Measurements from ENCODE around the gene NBEA.
A peak's percentile ranks its signal among the peaks of the same experiment; 100 is the strongest.
"Not testable (repeated sequence)": the region's sequence is repeated elsewhere in the genome, so short reads cannot be mapped to it uniquely, and the experiment has no call there.

Gene NBEA, protein sequence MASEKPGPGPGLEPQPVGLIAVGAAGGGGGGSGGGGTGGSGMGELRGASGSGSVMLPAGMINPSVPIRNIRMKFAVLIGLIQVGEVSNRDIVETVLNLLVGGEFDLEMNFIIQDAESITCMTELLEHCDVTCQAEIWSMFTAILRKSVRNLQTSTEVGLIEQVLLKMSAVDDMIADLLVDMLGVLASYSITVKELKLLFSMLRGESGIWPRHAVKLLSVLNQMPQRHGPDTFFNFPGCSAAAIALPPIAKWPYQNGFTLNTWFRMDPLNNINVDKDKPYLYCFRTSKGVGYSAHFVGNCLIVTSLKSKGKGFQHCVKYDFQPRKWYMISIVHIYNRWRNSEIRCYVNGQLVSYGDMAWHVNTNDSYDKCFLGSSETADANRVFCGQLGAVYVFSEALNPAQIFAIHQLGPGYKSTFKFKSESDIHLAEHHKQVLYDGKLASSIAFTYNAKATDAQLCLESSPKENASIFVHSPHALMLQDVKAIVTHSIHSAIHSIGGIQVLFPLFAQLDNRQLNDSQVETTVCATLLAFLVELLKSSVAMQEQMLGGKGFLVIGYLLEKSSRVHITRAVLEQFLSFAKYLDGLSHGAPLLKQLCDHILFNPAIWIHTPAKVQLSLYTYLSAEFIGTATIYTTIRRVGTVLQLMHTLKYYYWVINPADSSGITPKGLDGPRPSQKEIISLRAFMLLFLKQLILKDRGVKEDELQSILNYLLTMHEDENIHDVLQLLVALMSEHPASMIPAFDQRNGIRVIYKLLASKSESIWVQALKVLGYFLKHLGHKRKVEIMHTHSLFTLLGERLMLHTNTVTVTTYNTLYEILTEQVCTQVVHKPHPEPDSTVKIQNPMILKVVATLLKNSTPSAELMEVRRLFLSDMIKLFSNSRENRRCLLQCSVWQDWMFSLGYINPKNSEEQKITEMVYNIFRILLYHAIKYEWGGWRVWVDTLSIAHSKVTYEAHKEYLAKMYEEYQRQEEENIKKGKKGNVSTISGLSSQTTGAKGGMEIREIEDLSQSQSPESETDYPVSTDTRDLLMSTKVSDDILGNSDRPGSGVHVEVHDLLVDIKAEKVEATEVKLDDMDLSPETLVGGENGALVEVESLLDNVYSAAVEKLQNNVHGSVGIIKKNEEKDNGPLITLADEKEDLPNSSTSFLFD (N-terminal part only)

DNA sequence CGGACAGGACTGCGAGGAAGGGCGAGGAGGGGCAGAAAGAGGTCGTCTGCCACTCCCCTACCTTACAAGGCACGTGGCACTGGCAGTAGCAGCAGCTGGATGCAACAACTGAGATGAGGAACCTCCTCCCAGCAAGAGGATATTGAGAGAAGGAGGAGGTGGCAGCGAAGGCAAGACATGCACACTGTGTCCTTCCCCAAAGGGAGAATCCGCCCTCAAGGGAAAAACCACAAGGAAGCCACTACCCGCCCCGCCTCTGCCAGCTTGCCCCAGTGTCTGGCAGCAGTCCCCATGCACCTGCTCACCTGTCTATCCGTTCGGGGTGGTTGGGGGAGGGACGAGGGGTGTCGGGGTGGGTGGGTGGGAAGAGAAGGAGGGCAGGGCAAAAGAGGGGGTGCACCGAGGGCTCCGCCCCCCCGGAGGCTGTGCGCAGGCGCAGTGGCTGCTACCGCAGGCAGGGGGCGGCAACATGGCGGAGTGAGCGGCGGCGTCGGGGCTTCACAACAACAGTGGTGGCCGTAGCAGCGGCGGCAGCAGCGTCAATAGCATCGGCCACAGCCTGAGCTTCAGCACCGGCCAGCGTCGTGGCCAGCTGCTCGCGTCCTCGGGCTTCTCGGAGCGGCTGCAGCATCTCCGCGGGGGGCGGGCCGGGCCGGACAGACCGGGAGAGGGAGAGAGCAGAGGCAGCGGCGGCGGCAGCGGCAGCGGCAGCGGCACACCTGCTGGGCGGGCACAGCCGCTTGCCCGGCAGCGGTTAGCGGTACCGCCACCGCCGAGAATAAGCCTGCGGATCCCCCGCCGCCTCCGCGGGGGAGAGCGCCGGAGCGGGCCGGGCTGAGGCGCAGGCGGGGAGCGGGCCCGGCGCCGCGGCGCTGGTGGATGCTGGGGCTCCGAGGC, at the start of gene NBEA:
Gene NBEA, plus strand, starts transcription at position 436 of the 897 bp plus-strand sequence. CDS start 551 bp downstream, outside the sequence.
- peak; percentile 57 to 68 for DNase-seq (ENCODE audit: low read depth in 2 of 2)

DNA sequence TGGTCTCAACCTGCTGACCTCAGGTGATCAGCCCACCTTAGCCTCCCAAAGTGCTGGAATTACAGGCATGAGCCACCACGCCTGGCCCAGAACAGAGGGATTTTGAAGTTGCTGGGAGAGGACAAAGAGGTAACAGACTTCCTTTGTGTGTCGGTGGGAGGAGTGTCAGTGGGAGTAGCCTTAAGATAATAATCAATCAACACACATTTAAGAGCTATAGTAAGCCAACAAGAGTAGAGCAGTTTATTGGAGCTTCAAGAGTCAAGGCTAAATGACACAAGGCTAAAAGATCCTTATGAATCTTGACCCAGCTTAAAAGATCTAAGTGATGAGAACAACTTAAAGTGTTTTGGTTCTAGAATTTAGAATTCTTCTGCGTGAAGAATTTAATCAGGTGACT, 47.3 kb upstream of the NBEA start:
- DNase-seq (ENCODE audit: low read depth in 2 of 2): no peak

DNA sequence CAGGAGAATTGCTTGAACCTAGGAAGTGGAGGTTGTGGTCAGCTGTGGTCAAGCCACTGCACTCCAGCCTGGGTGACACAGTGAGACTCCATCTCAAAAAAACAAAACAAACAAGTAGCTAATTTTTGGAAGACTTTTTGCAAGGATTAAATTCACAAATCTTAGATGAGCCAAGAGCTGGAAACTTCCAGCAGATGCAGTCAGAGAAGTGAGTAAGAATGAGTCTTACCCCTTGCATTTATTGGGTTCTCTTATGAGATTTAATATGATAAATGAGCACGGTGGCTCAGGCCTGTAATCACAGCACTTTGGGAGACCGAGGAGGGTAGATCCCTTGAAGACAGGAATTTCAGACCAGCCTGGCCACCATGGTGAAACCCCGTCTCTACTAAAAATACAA, 44.9 kb upstream of the NBEA start:
- no peak for DNase-seq (ENCODE audit: low read depth in 2 of 2)

DNA sequence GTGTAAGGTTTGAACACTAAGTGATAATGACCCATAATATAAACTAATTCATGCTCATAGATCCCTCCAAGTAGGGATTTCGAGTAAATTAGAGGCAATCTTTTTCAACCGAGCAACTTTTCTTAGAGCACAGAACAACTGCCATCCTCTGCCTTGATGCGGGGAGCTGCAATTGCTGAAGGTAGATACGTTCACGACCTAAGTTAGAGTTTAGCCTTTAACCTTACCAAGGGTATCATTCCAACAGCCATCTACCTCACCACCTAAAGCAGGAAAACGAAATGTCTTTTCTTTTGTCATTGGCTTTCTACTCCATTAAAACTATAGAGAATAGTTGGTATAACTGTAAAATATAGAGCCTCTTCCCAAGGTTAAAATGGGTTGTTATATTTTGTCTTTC, 42.2 kb upstream of the NBEA start:
- DNase-seq (ENCODE audit: low read depth in 2 of 2): no peak

DNA sequence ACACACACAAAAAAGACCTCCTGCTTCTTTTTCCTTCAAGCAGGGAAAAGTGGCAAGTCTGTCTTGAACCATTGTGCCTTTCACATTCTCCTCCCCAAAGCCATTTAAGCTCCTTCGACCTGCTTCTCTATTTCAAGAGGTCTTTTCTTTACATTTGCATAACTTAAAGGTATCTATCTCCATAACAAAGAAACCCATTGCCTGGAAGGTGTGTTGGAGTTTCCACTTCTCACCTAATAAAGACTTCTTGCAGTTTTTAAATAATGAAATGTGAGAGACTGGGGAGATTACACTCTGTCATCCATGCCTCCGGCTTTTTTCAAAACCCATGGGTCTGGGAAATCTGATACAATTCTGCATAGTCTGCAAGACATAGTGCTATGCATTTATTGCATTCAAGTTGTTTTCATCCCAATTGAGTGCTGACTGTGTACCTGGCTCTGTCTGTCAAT, 41.8 kb upstream of the NBEA start:
- DNase-seq (ENCODE audit: low read depth in 2 of 2): no peak

DNA sequence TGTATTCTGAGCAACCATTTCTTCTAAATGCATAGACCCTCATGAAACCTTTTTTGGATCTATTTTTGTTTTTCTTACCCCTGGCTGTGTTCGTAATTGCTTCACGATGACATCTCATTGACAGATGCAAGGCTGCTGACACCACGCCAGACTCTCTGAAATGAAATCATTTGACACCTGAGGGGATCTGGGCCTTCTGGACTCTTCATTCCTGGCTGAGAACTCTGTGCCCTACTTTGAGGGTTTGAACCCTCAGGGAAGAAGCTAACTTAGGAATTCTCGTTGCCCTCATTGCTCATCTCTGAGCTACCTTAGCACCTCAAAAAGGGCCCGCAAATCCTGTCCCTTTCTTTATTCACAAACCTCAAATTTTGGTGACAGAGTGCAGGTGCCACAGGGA, 40.5 kb upstream of the NBEA start:
- DNase-seq (ENCODE audit: low read depth in 2 of 2): no peak

DNA sequence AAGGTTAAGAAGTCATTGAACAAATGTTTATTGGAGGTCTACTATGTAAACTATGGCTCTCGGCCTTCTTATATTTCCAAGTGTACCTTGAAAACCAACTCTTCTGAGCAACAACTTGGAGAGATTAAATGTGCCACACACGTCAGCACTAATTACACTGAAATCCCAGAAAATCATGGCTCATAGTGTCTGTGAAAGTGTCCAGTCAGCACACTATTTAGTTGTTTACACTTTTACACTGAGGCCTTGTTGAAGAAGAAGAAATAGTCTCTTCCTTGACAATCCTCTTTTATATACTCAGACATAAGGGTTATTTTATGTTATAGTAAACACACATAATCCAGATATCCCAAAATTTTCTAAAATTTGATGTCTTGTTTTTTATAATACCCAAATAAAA, 30.9 kb upstream of the NBEA start:
- no peak for DNase-seq (ENCODE audit: low read depth in 2 of 2)

DNA sequence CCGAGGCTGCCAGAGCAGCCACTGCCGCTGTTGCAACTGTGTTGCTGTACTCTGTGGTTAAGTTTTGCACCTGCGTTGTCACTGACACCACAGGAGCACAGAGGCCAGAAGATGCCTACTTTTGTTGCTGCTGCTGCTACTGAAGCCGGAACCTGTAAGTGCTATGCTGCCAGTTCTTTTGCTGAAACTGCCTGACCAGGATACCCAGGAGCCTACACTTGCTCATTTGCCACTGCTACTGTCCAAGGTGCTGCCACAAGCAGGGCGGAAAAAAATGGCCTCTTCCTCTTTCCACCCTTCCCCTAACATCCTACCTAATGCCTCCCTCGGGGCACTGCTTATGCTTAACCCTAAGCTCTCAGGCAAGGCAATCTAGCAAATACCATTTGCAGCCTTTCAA, 29.0 kb upstream of the NBEA start:
- DNase-seq (ENCODE audit: low read depth in 2 of 2): no peak

DNA sequence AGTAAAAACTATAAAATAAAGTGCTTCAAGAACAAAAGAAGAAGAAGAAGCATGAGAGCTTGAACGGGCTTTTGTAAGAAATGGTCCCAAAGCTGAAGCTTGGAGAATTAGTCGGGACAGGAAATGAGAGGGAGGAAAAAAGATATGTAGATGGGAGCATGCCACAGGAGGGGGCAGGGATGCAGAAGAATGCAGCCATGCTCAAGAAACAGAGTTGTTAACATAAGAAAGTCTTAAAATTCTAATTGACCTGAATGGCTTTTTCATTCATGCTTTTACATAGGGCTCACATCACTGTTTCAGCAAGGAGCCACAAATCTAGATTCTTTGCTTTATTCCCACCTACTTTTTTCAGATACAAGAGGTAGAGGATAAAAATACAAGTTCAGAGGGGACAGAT, 27.7 kb upstream of the NBEA start:
- no peak for DNase-seq (ENCODE audit: low read depth in 2 of 2)

DNA sequence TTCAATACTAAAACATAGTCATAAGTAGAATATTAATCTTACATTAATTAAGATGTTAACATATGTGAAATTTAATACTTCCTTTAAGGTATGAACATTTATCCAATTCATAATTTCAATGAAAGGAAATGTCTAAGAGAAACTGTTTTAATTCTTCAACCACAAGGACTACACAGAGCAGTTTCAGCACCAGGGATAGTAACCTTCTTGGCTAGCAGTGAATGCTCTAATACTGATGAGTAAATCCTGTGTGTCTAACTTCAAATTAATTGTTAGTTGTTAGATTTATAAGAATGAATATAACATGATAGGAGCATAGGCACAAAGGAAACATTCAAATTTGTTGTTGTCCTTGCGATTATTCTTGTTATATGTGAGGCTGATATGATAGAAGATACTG, 15.6 kb upstream of the NBEA start:
- no peak for DNase-seq (ENCODE audit: low read depth in 2 of 2)

DNA sequence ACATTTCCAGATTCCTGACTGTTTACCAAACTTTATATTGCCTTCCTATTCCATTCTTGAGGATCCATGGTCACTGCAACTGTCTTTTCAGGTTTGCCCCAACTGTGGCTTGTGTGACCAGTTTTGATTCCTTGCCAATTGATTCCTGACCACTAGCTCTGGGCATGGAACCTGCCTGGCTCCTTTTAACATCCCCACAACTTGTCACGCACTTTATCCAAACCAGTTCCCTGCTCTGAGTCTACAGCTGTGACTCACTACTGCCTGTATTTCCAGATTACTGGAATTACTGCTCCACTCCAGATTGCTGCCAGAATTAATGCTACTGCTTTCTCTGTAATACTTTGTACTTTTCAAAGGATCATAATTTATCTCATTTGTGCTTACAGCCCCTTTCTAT, 13.4 kb upstream of the NBEA start:
- not testable (repeated sequence) for DNase-seq (ENCODE audit: low read depth in 2 of 2)

DNA sequence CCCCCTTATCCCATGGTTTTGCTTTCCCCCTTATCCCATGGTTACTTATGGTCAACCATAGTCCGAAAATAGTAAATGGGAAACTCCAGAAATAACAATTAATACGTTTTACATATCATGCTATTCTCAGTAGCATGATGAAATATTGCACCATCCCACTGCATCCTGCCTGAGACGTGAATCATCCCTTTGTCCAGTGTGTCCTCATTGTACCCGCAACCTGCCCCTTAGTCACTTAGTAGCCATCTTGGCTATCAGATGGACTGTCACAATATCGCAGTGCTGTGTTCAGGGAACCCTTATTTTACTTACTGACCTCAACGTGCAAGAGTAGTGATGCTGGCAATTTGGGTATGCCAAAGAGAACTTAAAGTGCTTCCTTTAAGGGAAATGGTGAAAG, 10.5 kb upstream of the NBEA start:
- DNase-seq (ENCODE audit: low read depth in 2 of 2): no peak

DNA sequence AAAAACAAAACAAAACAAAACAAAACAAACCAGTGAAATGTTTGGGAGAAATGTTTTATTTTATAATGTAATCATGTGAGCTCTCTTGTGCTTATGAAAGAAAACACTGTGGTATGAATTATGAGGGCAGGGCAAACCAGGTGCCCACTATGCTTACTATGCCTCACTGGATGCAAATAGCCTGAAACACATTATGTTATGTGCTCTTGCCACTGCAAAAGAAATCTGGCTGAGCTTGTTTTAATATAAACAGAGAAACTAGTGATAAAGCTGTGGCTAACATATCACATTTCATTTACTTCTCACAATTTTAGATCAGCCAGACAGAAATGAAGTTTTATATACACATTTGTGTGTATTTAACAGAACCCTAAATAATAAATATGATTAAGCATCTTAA, 8.7 kb upstream of the NBEA start:
- DNase-seq (ENCODE audit: low read depth in 2 of 2): no peak

DNA sequence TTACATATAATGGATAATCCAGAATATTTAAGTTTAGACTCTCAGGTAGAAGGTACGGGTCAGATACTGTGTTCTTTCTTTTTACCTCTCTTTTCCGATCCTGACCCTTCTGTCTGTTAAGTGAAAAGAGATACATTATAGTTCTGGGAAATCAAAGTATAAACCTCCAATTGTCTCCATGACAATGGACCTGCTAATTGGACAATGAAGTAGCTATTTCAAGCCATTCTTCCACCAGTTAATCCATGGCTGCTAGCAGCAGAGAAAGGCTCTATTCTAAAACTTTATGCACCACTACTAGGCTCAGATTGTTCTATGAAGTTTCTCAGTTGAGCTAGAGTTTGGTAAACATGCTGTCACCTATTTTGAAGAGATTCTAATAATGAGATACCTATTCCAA, 8.3 kb upstream of the NBEA start:
- DNase-seq (ENCODE audit: low read depth in 2 of 2): no peak

DNA sequence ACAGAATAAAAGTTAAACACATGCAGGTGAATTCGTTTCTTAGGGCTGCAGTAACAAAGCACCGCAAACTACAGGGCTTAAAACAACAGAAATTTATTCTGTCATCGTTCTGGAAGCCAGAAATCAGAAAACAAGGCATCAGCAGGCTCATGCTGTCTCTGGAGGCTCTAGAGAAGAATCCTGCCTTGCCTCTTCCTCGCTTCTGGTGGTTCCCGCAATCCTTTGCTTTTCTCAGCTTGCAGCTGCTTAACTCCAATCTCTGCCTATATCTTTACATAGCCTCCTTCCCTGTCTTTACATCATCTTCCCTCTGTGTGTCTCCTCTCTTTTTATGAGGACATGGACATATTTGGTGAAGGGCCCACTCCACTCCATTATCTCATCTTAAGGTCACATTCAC, 6.2 kb upstream of the NBEA start:
- DNase-seq (ENCODE audit: low read depth in 2 of 2): no peak

DNA sequence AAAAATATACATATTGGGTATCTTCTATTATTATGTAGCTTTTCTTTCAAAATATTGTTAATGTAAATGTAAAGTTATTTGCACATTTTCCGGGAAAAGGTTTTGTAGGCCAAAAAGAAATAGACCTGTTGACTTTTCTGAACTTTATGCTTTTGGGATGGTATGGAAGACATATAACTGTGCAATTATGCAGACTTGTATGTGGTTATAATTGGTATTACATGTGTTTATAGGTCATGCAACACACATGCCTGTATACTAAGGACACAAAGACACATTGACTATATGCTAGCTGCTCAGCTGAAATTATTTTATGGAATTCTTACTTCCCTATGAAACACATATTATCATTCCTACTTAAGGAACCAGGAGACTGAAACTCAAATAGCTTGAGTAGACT, 2.3 kb upstream of the NBEA start:
- no peak for DNase-seq (ENCODE audit: low read depth in 2 of 2)

DNA sequence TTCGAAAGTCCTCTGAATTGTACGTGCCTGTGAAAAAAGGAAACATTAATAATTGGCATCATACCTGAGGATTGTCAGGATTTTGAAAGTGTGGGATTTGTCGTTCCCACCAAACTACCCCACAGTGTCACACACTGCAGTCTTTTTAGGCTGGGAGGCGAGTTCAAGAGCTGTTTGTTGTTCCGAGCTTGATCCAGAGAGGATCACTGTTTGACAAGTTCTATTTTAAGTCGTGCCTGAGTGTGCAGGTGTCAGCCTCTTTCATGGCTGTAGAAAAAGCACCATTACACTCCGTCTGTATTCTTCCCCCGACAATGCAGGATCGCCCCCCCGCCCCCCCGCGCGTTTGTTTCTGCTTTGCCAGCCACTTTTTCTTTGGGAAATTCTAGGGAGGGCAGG, 635 bp upstream of the NBEA start:
- no peak for DNase-seq (ENCODE audit: low read depth in 2 of 2)

DNA sequence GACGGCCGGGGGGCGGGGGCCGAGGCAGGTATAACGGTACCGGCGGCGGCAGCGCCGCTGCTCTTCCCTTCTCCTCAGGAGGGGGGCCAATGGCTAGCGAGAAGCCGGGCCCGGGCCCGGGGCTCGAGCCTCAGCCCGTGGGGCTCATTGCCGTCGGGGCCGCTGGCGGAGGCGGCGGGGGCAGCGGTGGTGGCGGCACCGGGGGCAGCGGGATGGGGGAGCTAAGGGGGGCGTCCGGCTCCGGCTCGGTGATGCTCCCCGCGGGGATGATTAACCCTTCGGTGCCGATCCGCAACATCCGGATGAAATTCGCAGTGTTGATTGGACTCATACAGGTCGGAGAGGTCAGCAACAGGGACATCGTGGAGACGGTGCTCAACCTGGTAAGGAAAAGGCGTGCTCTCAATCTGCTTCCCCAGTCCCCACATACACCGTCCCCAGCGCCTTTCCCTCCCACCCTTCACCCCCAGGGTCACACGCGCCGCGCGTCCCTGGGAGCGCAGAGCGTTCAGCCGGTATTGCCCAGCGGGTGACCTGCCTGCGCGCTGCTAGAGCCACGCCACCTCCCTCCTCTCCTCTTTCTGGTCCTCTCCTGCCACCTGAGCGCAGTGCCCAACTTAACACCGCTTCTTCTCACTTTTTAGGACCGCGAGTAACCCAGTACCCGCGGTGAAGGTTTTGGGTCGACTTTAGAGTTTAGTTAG, 814 bp downstream of the NBEA start:
- DNase-seq (ENCODE audit: low read depth in 2 of 2): no peak

DNA sequence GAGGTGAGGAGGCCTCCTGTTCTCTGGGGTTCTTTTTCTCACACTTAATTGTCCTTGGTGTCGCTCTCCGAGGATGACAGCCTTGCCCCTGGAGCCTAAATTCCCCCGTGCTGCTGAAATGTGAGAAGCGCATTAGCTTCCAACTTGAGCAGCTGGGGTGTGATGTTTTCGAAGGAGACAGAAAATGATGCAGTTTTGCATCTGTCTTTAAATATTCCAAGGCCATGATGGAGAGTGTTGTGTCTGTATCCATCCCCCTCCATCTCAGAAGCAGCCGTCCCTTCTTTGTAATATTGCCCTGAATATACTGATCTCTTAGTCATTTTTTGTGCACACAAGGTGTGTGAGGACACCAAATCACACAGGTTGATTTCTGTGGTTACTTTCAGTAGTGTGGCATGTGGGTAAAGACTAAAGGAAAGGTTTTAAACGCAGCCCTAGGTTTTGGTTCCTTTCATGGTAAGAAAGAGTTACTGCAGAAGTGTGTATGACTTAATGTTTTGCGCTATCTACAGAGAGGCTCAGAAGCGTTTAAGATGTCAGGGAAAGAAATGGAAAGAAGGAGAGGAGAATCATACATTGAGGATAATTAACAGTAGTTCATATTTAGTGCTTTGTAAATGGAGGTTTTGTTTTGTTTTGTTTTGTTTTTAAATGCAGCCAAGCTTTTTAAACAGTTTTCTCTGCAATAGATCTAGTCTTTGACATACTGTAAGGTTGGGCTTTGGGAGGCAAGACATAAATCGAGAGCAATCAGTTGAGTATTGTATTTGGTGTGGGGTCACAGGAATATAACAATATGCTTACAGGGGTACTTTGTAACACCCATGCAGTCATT, 1.6 kb downstream of the NBEA start:
- DNase-seq (ENCODE audit: low read depth in 2 of 2): no peak

DNA sequence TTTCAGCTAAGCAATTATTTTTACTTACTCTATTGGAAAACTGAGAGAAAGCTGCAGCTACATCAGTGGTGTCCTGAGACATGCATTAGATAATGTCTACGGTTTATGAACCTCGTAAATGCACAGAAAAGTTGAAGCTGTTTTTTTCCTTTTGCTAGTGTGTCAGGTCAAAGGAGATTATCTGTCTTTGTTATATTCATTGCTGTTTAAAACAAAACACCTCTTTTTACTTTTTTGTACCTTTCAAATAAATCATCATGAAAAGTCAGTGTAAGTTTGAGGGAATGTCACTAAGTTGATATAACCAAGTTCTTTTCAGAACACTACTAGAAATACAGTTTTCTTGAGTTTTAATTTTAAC, 2.2 kb downstream of the NBEA start:
- DNase-seq (ENCODE audit: low read depth in 2 of 2): no peak
